WTC11 (cell line): ENCODE data around the gene LGI4. TPM values are rescaled to one million over a fixed set of nuclear protein-coding genes. Genes with fewer than 3 reads are reported as not detected.

ENCODE experiments used
- ATAC-seq: fragments of 200-7000 bp; cut with Tn5 transposase; 2 replicates; pipeline ENCODE4 v1.10.0; 2021; ENCODE audit warnings: mild to moderate bottlenecking, moderate library complexity
- CTCF ChIA-PET: fragments of 300-600 bp; sonication (Branson Sonifier 250); formaldehyde crosslinking; loops from one replicate; lab custom pipeline; 2021; ENCODE audit warnings: antibody characterized with exemption; lab: Charles Lee
- POLR2A ChIA-PET: fragments of 350-600 bp; sonication (Branson Sonifier 250); formaldehyde crosslinking; loops from one replicate; lab custom pipeline; 2021; ENCODE audit warnings: antibody characterized with exemption; lab: Charles Lee
- DNase-seq: peaks from one replicate; pipeline ENCODE4 v3.0.0; 2021; ENCODE audit warnings: low spot score
- H3K27ac Mint-ChIP-seq: 2 replicates; pipeline ENCODE4 v1.8.0; 2021; ENCODE audit warnings: mixed read lengths
- H3K27me3 Mint-ChIP-seq: 2 replicates; pipeline ENCODE4 v1.8.0; 2021; ENCODE audit warnings: low read depth, mild to moderate bottlenecking, moderate library complexity, mixed read lengths
- H3K36me3 Mint-ChIP-seq: 2 replicates; pipeline ENCODE4 v1.8.0; 2021; ENCODE audit warnings: mixed read lengths
- H3K4me1 Mint-ChIP-seq: 2 replicates; pipeline ENCODE4 v1.8.0; 2022; ENCODE audit warnings: mixed read lengths
- H3K4me3 Mint-ChIP-seq: 2 replicates; pipeline ENCODE4 v1.8.0; 2021; ENCODE audit warnings: mild to moderate bottlenecking, moderate library complexity, mixed read lengths
- H3K9me3 Mint-ChIP-seq: 2 replicates; pipeline ENCODE4 v1.8.0; 2021; ENCODE audit warnings: mixed read lengths
- CREB1 ChIP-seq: sonication (generic); formaldehyde crosslinking; IDR thresholded peaks from 2 replicates; pipeline ENCODE4 v1.8.0; 2023; ENCODE audit warnings: mild to moderate bottlenecking, missing genetic modification reagents
- ESRRA ChIP-seq: sonication (generic); formaldehyde crosslinking; IDR thresholded peaks from 2 replicates; pipeline ENCODE4 v1.8.1; 2022; ENCODE audit warnings: mild to moderate bottlenecking, missing genetic modification reagents, borderline replicate concordance
- FOXP1 ChIP-seq: sonication (generic); formaldehyde crosslinking; IDR thresholded peaks from 2 replicates; pipeline ENCODE4 v1.8.0; 2022; ENCODE audit warnings: missing genetic modification reagents, mild to moderate bottlenecking, moderate library complexity, borderline replicate concordance
- HMGA2 ChIP-seq: fragments of 250-450 bp; sonication (Bioruptor Pico); IDR thresholded peaks from 2 replicates; pipeline ENCODE4 v1.4.0; 2021; ENCODE audit warnings: mild to moderate bottlenecking, moderate library complexity
- JAZF1 ChIP-seq: fragments of 250-450 bp; sonication (Bioruptor Pico); IDR thresholded peaks from 2 replicates; pipeline ENCODE4 v1.9.0; 2021; ENCODE audit warnings: moderate library complexity, mild to moderate bottlenecking, inconsistent platforms
- MXD4 ChIP-seq: fragments of 250-450 bp; sonication (Bioruptor Pico); IDR thresholded peaks from 2 replicates; pipeline ENCODE4 v1.8.0; 2021; ENCODE audit warnings: mild to moderate bottlenecking, moderate library complexity, borderline replicate concordance
- NFE2L1 ChIP-seq: sonication (generic); formaldehyde crosslinking; IDR thresholded peaks from 2 replicates; pipeline ENCODE4 v1.8.1; 2023; ENCODE audit warnings: missing genetic modification reagents
- SOX15 ChIP-seq: fragments of 250-450 bp; sonication (Bioruptor Pico); IDR thresholded peaks from 2 replicates; pipeline ENCODE4 v1.9.0; 2021; ENCODE audit warnings: mild to moderate bottlenecking
- SP1 ChIP-seq: sonication (generic); formaldehyde crosslinking; conservative IDR thresholded peaks from 2 replicates; pipeline ENCODE4 v1.8.1; 2022; ENCODE audit warnings: missing genetic modification reagents
- TEAD4 ChIP-seq: sonication (generic); formaldehyde crosslinking; IDR thresholded peaks from 2 replicates; pipeline ENCODE4 v1.8.0; 2022; ENCODE audit warnings: mild to moderate bottlenecking, missing genetic modification reagents
- TP53 ChIP-seq: sonication (generic); formaldehyde crosslinking; IDR thresholded peaks from 2 replicates; pipeline ENCODE4 v1.8.1; 2023; ENCODE audit warnings: mild to moderate bottlenecking, missing genetic modification reagents
- ZNF232 ChIP-seq: sonication (generic); formaldehyde crosslinking; IDR thresholded peaks from 2 replicates; pipeline ENCODE4 v1.8.0; 2022; ENCODE audit warnings: mild to moderate bottlenecking, missing genetic modification reagents
- ZNF423 ChIP-seq: fragments of 250-450 bp; sonication (Bioruptor Pico); IDR thresholded peaks from 2 replicates; pipeline ENCODE4 v2.1.2; 2022; ENCODE audit warnings: mild to moderate bottlenecking, moderate library complexity
- ZNF671 ChIP-seq: fragments of 250-450 bp; sonication (Bioruptor Pico); IDR thresholded peaks from 2 replicates; pipeline ENCODE4 v1.8.0; 2021; ENCODE audit warnings: mild to moderate bottlenecking
- total RNA-seq: library from RNA; stranded (reverse); gene quantifications from 3 replicates; pipeline ENCODE4 v1.2.3, GENCODE V29; 2021
- TF ChIP-seq, protein P1 (sequence below): fragments of 200-600 bp; IDR thresholded peaks from 2 replicates; pipeline ENCODE4 v1.8.0; 2022; ENCODE audit warnings: antibody characterized with exemption
- TF ChIP-seq, protein P2 (sequence below): sonication (generic); formaldehyde crosslinking; IDR thresholded peaks from 2 replicates; pipeline ENCODE4 v1.8.1; 2023; ENCODE audit warnings: mild to moderate bottlenecking, missing genetic modification reagents, moderate library complexity
- TF ChIP-seq, protein P3 (sequence below): fragments of 250-450 bp; sonication (Bioruptor Pico); IDR thresholded peaks from 2 replicates; pipeline ENCODE4 v1.9.0; 2021; ENCODE audit warnings: mild to moderate bottlenecking, borderline replicate concordance
- TF ChIP-seq, protein P4 (sequence below): sonication (generic); formaldehyde crosslinking; IDR thresholded peaks from 2 replicates; pipeline ENCODE4 v1.8.1; 2022; ENCODE audit warnings: missing genetic modification reagents, borderline replicate concordance
- TF ChIP-seq, protein P5 (sequence below): sonication (generic); formaldehyde crosslinking; IDR thresholded peaks from 2 replicates; pipeline ENCODE4 v1.8.1; 2023; ENCODE audit warnings: mild to moderate bottlenecking, moderate library complexity, missing genetic modification reagents

The LGI4 gene
- total RNA-seq, 1 experiment from 2014 or later = 14.2 TPM

DNA sequence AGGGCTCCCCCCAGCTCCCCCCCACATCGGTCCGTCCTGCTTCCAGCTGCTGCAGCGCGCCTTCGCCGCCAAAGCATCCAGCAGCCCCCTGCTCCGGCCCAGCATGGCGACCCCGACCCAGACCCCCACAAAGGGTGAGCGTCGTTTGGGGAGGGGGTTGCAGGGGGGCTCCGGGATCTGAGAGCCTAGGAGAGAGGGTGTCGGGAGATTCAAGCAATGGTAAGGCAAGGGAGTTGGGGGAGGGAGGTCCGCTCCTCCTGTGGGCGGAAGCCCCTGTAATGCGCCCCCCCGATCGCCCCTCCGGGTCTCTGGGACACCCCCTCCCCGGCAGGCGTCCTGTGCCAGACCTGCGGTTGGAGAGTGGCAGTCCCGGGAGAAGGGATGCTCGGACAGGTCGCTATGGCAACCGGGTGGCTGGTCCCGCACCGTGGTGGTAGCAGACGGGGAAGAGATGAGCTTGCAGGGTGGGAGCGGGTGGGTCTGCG lies 8.4 kb upstream of the LGI4 start, which contains the start of gene FXYD7:
TSS of gene FXYD7 (plus strand) at position 25 of the 485 bp plus-strand sequence. CDS start at position 104, 79 bp downstream.
- ChIA-PET POLR2A (interaction anchor here (0.9 to 2.4 kb wide), 2 partner anchors 9 to 28 kb away, joined by 3 to 9 read pairs; no protein-coding TSS in a partner anchor), CTCF (interaction anchor here (0.5 to 5.5 kb wide), 19 partner anchors 10 to 327 kb away, joined by 3 to 143 read pairs (median 4); partner anchors contain the start of genes FXYD3 and FXYD5)
- Mint-ChIP-seq H3K9me3 (no peaks in the 10 kb centered on the region), H3K27me3 (peaks cover 32% of the 10 kb centered on the region), H3K4me3 (peak within 1 kb of the TSS; percentile 91)
- ATAC-seq = no peak
- TF ChIP-seq ZNF671 (no peak), SP1 (CRISPR knock-in tag) (0 out of 2 replicates have a peak, but pooled peaks have one; percentile 2)
- TF ChIP-seq, protein P1, sequence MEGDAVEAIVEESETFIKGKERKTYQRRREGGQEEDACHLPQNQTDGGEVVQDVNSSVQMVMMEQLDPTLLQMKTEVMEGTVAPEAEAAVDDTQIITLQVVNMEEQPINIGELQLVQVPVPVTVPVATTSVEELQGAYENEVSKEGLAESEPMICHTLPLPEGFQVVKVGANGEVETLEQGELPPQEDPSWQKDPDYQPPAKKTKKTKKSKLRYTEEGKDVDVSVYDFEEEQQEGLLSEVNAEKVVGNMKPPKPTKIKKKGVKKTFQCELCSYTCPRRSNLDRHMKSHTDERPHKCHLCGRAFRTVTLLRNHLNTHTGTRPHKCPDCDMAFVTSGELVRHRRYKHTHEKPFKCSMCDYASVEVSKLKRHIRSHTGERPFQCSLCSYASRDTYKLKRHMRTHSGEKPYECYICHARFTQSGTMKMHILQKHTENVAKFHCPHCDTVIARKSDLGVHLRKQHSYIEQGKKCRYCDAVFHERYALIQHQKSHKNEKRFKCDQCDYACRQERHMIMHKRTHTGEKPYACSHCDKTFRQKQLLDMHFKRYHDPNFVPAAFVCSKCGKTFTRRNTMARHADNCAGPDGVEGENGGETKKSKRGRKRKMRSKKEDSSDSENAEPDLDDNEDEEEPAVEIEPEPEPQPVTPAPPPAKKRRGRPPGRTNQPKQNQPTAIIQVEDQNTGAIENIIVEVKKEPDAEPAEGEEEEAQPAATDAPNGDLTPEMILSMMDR = peak; percentile 14; the same call in 1 of the 2 replicates
- TF ChIP-seq, protein P2, sequence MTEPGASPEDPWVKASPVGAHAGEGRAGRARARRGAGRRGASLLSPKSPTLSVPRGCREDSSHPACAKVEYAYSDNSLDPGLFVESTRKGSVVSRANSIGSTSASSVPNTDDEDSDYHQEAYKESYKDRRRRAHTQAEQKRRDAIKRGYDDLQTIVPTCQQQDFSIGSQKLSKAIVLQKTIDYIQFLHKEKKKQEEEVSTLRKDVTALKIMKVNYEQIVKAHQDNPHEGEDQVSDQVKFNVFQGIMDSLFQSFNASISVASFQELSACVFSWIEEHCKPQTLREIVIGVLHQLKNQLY (CRISPR knock-in tag) = no peak
- TF ChIP-seq, all 79 proteins: peak for 2
- Mint-ChIP-seq H3K36me3 (peaks cover 2% of the 10 kb centered on the region; the same call in 1 of the 2 replicates), H3K4me1 (peaks cover 44% of the 10 kb centered on the region), H3K27ac (0 out of 2 replicates have a peak within 1 kb of the TSS, but pooled peaks have one; percentile 49)
- DNase-seq = peak; percentile 63

DNA sequence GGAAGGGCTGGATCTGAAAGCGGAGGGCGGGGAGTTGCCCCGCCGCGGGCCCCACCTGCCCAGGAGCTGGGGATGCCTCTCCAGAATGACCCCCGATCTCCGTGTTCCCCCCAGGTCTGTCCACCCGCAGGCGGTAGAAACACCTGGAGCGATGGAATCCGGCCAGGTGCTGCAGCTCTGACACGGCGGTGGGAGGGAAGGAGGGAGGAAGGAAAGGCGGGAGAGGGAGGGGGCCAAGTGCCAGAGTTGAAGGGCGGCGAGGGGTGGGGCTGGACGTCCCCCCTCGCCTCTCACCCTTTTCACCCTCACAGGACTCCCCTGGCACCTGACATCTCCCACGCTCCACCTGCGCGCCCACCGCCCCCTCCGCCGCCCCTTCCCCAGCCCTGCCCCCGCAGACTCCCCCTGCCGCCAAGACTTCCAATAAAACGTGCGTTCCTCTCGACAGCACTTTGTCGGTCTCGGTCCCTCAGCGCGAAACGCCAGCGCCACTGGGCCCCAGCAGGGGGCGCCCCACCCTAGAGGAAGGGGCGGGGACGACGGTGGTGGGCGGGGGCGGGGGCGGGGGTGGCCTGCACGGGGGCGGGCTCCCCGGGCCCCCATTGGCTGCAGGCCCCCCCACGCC lies 7.9 kb upstream of the LGI4 start:
- ATAC-seq (peak; percentile 3), DNase-seq (peak; percentile 80)
- peaks cover 34% of the 10 kb centered on the region for H3K27me3 Mint-ChIP-seq
- H3K4me3 Mint-ChIP-seq = peak overlapping the region; percentile 91
- H3K36me3 Mint-ChIP-seq = peaks cover 2% of the 10 kb centered on the region; the same call in 1 of the 2 replicates
- H3K4me1 Mint-ChIP-seq = peaks cover 44% of the 10 kb centered on the region
- H3K9me3 Mint-ChIP-seq = no peaks in the 10 kb centered on the region
- no peak overlapping the region for H3K27ac Mint-ChIP-seq
- CTCF ChIA-PET = interaction anchor here (0.6 to 5.5 kb wide), 41 partner anchors 9 to 353 kb away, joined by 3 to 143 read pairs (median 6); partner anchors contain the start of genes FXYD3 and FXYD5
- POLR2A ChIA-PET = interaction anchor here (0.6 to 2.4 kb wide), 7 partner anchors 9 to 469 kb away, joined by 3 to 15 read pairs (median 3); partner anchors contain the start of gene FXYD5
- no peak for TF ChIP-seq ZNF671
- no peak for TF ChIP-seq FOXP1
- TF ChIP-seq, protein P3, sequence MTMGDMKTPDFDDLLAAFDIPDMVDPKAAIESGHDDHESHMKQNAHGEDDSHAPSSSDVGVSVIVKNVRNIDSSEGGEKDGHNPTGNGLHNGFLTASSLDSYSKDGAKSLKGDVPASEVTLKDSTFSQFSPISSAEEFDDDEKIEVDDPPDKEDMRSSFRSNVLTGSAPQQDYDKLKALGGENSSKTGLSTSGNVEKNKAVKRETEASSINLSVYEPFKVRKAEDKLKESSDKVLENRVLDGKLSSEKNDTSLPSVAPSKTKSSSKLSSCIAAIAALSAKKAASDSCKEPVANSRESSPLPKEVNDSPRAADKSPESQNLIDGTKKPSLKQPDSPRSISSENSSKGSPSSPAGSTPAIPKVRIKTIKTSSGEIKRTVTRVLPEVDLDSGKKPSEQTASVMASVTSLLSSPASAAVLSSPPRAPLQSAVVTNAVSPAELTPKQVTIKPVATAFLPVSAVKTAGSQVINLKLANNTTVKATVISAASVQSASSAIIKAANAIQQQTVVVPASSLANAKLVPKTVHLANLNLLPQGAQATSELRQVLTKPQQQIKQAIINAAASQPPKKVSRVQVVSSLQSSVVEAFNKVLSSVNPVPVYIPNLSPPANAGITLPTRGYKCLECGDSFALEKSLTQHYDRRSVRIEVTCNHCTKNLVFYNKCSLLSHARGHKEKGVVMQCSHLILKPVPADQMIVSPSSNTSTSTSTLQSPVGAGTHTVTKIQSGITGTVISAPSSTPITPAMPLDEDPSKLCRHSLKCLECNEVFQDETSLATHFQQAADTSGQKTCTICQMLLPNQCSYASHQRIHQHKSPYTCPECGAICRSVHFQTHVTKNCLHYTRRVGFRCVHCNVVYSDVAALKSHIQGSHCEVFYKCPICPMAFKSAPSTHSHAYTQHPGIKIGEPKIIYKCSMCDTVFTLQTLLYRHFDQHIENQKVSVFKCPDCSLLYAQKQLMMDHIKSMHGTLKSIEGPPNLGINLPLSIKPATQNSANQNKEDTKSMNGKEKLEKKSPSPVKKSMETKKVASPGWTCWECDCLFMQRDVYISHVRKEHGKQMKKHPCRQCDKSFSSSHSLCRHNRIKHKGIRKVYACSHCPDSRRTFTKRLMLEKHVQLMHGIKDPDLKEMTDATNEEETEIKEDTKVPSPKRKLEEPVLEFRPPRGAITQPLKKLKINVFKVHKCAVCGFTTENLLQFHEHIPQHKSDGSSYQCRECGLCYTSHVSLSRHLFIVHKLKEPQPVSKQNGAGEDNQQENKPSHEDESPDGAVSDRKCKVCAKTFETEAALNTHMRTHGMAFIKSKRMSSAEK = no peak
- TF ChIP-seq HMGA2 (CRISPR knock-in tag) = no peak
- TF ChIP-seq, protein P4, sequence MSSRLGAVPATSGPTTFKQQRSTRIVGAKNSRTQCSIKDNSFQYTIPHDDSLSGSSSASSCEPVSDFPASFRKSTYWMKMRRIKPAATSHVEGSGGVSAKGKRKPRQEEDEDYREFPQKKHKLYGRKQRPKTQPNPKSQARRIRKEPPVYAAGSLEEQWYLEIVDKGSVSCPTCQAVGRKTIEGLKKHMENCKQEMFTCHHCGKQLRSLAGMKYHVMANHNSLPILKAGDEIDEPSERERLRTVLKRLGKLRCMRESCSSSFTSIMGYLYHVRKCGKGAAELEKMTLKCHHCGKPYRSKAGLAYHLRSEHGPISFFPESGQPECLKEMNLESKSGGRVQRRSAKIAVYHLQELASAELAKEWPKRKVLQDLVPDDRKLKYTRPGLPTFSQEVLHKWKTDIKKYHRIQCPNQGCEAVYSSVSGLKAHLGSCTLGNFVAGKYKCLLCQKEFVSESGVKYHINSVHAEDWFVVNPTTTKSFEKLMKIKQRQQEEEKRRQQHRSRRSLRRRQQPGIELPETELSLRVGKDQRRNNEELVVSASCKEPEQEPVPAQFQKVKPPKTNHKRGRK = no peak
- TF ChIP-seq, protein P2 (CRISPR knock-in tag) = no peak
- TF ChIP-seq ZNF232 (CRISPR knock-in tag) = no peak
- TF ChIP-seq SOX15 (CRISPR knock-in tag) = no peak
- TF ChIP-seq ESRRA (CRISPR knock-in tag) = no peak
- TF ChIP-seq MXD4 (CRISPR knock-in tag) = no peak
- TF ChIP-seq NFE2L1 (CRISPR knock-in tag) = no peak
- no peak for TF ChIP-seq TEAD4 (CRISPR knock-in tag)
- peak; percentile 80 for TF ChIP-seq ZNF423 (CRISPR knock-in tag)
- TF ChIP-seq SP1 (CRISPR knock-in tag) = peak; percentile 53; the same call in 1 of the 2 replicates
- TF ChIP-seq, protein P1 = peak; percentile 71
- TF ChIP-seq TP53 (CRISPR knock-in tag) = no peak
- TF ChIP-seq CREB1 (CRISPR knock-in tag) = no peak
- TF ChIP-seq, protein P5, sequence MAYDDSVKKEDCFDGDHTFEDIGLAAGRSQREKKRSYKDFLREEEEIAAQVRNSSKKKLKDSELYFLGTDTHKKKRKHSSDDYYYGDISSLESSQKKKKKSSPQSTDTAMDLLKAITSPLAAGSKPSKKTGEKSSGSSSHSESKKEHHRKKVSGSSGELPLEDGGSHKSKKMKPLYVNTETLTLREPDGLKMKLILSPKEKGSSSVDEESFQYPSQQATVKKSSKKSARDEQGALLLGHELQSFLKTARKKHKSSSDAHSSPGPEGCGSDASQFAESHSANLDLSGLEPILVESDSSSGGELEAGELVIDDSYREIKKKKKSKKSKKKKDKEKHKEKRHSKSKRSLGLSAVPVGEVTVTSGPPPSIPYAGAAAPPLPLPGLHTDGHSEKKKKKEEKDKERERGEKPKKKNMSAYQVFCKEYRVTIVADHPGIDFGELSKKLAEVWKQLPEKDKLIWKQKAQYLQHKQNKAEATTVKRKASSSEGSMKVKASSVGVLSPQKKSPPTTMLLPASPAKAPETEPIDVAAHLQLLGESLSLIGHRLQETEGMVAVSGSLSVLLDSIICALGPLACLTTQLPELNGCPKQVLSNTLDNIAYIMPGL (CRISPR knock-in tag) = no peak
- no peak for TF ChIP-seq JAZF1 (CRISPR knock-in tag)
